LNCaP clone FGC (cell line): ENCODE measurements around the gene LPAR1.

Source experiments
- DNase-seq: peaks from one replicate; pipeline ENCODE4 v3.0.0-alpha.2; 2011; ENCODE audit warnings: low read depth
- H3K4me3 ChIP-seq: 2 replicates; pipeline ENCODE4 v1.5.1; 2011; ENCODE audit warnings: mild to moderate bottlenecking, low read depth, low read length, control low read depth
- CTCF ChIP-seq: IDR thresholded peaks from 2 replicates; pipeline ENCODE4 v1.5.1; 2012; ENCODE audit warnings: mild to moderate bottlenecking; ENCODE audit not compliant: control insufficient read depth, insufficient read depth; ENCODE audit errors: extremely low read depth

The LPAR1 gene

GRCh38 chr9:110898358-110898757 is 139.9 kb downstream of the LPAR1 start:
- TF ChIP-seq CTCF = no peak
- DNase-seq = no peak
- H3K4me3 ChIP-seq = no peak overlapping the region

DNA sequence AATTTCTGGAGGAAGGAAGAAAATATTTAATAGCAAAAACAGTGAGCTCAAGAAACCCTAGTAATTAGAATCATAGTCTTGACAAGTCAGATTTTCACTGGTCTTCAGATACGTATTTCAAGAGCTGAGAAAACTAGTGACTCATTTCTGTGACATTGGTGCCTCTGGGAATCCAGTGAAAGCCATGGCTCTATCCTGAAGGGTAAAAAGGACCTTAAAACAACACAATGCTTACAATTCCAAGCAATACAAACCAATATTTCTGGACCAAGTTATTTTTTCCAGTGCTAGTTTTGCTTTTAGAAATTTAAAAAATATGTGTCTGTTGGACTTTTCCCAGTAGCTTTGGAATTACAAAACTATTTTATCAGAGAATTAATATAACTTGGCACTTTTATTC is 140.3 kb downstream of the LPAR1 start:
- H3K4me3 ChIP-seq = no peak overlapping the region
- TF ChIP-seq CTCF = no peak
- no peak for DNase-seq

DNA sequence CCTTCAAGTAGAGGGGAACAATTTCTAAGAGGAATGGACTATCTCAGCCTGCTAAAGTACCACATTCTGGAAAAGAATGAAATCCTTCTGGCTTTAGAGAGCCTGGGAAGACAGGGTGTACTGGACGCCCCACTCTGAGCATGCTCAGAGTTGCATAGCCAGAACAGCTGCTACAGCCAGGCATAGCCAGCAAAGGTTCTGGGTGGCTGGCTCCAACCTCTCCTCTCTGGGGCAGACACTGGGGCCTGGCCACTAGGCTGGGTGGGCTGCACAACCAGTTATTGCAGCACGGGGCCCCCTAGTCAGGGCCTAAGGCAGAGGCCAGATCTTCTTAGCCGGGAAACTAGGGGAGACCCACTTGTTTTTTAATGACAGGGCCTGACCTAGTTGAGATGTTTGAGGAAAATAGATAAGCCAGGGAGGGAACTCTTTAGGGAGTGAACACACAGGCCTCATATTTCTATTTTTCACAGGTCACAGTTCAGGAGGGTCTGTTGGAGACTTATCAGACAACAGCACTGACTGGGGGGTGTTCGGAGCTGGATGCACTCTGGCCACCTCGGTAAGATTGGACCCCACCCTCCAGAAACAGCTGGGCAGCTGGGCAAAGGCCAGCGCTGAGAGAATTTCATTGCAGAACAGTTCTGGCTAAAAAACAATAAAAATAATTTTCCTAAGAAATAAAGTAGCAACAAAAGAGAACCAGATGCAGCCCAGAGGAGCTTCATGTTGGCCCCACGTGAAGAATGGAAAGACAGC is 142.9 kb downstream of the LPAR1 start:
- DNase-seq = no peak
- no peak overlapping the region for H3K4me3 ChIP-seq
- no peak for TF ChIP-seq CTCF

DNA sequence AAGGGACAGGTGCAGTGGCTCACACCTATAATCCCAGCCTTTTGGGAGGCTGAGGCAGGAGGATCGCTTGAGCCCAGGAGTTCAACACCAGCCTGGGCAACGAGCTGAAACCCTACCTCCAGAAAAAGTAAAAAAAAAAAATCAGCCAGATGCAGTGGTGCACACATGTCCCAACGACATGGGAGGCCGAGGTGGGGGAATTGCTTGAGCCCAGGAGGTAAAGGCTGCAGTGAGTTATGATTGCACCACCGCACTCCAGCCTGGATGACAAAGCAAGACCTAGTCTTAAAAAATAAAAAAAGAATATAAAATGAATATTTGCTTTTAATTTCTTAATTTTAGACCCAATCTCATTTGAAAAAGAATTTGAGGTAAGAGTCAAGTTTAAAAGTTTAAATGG is 143.5 kb downstream of the LPAR1 start:
- H3K4me3 ChIP-seq = no peak overlapping the region
- DNase-seq = no peak
- no peak for TF ChIP-seq CTCF

- H3K4me3 ChIP-seq = no peak overlapping the region
- no peak for TF ChIP-seq CTCF
- no peak for DNase-seq
Observed at GRCh38 chr9:110892689-110893088, 145.6 kb downstream of the LPAR1 start.

- DNase-seq = no peak
- no peak overlapping the region for H3K4me3 ChIP-seq
- TF ChIP-seq CTCF = no peak
Observed at GRCh38 chr9:110891760-110892159, 146.5 kb downstream of the LPAR1 start.

DNA sequence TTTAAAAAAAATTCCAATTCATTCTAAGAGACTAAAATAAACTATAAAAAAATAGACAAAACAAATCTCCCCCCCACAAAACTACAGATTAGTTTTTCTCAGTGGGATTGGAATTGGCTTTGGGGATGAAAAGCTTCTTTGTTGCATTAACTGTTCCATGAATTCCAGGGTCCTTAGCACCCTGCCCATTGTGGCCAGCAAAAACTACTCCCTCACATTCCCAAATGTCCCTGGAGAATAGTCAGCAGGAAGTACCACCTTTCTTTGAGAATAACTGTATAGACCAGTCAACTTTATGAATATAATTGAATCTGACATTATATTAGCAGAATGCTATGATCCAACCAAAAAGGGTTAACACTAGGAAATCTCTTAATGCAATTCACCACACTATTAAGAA is 147.9 kb downstream of the LPAR1 start:
- no peak for TF ChIP-seq CTCF

More for the DNA sequence above, 147.9 kb downstream of the LPAR1 start:
- no peak overlapping the region for H3K4me3 ChIP-seq
- DNase-seq = no peak
